Neutrophil (primary cell): ENCODE measurements around the gene ITGA4.

Experiments
- H3K27ac ChIP-seq: fragments of 200-600 bp; sonication (generic); 2 replicates; pipeline ENCODE4 v1.5.1; 2016; ENCODE audit warnings: mild to moderate bottlenecking, moderate library complexity
- H3K27me3 ChIP-seq: fragments of 200-600 bp; sonication (generic); 2 replicates; pipeline ENCODE4 v1.6.0; 2016; ENCODE audit warnings: mild to moderate bottlenecking
- H3K36me3 ChIP-seq: fragments of 200-600 bp; sonication (generic); 2 replicates; pipeline ENCODE4 v1.5.1; 2017
- H3K4me1 ChIP-seq, 2 experiments: fragments of 200-600 bp in 1 of 2; sonication (generic) in 1 of 2; 1 replicate in 1 of 2; 2 replicates in 1 of 2; pipeline versions ENCODE4 v1.5.1 to v1.6.1; 2013 to 2016; ENCODE audit warnings: low read depth in 1 of 2, low read length in 1 of 2, mild to moderate bottlenecking in 1 of 2, moderate library complexity in 1 of 2; ENCODE audit not compliant: control insufficient read depth in 1 of 2, insufficient read depth in 1 of 2
- H3K4me3 ChIP-seq, 2 experiments: fragments of 200-600 bp in 1 of 2; sonication (generic) in 1 of 2; 1 replicate in 1 of 2; 2 replicates in 1 of 2; pipeline ENCODE4 v1.5.1; 2013 to 2016; ENCODE audit warnings: low read depth in 1 of 2, low read length in 1 of 2, mild to moderate bottlenecking in 1 of 2, moderate library complexity in 1 of 2
- H3K9me3 ChIP-seq: fragments of 200-600 bp; sonication (generic); 2 replicates; pipeline ENCODE4 v1.5.1; 2016
- TF ChIP-seq, protein P1 (sequence below): fragments of 200-600 bp; sonication (generic); IDR thresholded peaks from 2 replicates; pipeline ENCODE4 v1.5.1; 2016; ENCODE audit warnings: antibody characterized with exemption

Gene ITGA4

DNA sequence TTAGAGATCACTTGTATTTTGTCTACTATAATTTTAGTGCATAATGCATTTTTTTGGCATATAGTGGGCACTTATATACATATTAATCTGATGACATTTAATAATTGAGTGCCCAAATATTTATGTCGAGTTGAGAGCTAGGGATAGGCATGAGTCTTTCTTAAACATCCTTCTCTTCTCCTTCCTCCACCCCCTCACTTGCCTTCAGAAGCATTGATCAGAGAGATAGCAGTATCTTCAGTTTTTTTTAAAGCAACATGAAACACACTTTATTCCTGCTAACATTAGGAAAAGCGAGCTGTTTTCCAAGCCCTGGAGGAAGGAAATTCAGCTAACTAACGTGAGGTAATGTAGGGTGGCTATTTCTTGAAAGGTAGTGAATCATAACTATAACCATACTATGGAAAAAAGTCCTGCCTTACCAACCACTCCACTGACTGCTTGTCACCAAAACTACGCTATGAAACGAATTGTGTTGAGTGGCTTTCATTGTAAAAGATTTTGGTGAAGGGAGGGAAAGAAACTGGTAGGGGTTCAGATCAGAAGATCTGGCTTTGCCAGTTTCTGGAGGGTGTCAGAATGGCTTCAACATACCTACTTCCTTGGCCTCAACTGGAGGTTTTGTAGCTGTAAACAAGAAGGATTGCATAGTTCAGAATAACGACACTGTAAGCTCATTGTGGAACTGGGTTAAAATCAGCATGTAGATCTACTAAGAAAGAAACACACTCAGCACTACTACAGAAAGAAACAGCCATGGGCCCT lies 2.3 kb upstream of the ITGA4 start:
- H3K27me3 ChIP-seq = no peaks in the 10 kb centered on the region
- TF ChIP-seq, protein P1, sequence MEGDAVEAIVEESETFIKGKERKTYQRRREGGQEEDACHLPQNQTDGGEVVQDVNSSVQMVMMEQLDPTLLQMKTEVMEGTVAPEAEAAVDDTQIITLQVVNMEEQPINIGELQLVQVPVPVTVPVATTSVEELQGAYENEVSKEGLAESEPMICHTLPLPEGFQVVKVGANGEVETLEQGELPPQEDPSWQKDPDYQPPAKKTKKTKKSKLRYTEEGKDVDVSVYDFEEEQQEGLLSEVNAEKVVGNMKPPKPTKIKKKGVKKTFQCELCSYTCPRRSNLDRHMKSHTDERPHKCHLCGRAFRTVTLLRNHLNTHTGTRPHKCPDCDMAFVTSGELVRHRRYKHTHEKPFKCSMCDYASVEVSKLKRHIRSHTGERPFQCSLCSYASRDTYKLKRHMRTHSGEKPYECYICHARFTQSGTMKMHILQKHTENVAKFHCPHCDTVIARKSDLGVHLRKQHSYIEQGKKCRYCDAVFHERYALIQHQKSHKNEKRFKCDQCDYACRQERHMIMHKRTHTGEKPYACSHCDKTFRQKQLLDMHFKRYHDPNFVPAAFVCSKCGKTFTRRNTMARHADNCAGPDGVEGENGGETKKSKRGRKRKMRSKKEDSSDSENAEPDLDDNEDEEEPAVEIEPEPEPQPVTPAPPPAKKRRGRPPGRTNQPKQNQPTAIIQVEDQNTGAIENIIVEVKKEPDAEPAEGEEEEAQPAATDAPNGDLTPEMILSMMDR = no peak
- H3K27ac ChIP-seq = no peak overlapping the region
- H3K4me3 ChIP-seq = no peak overlapping the region
- no peaks in the 10 kb centered on the region for H3K36me3 ChIP-seq
- peaks cover 40 to 41% of the 10 kb centered on the region in 2 experiments for H3K4me1 ChIP-seq
- no peaks in the 10 kb centered on the region for H3K9me3 ChIP-seq

DNA sequence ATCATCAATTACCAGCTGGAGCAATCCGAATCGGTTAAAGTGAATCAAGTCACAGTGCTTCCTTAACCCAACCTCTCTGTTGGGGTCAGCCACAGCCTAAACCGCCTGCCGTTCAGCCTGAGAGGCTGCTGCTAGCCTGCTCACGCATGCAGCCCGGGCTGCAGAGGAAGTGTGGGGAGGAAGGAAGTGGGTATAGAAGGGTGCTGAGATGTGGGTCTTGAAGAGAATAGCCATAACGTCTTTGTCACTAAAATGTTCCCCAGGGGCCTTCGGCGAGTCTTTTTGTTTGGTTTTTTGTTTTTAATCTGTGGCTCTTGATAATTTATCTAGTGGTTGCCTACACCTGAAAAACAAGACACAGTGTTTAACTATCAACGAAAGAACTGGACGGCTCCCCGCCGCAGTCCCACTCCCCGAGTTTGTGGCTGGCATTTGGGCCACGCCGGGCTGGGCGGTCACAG lies 496 bp upstream of the ITGA4 start:
- H3K4me1 ChIP-seq = peaks cover 57 to 60% of the 10 kb centered on the region in 2 experiments
- H3K4me3 ChIP-seq = peak overlapping the region; percentile 77 to 78
- H3K27ac ChIP-seq = peak overlapping the region; percentile 77
- no peaks in the 10 kb centered on the region for H3K27me3 ChIP-seq
- H3K36me3 ChIP-seq = no peaks in the 10 kb centered on the region
- H3K9me3 ChIP-seq = no peaks in the 10 kb centered on the region
- TF ChIP-seq, protein P1 = no peak

DNA sequence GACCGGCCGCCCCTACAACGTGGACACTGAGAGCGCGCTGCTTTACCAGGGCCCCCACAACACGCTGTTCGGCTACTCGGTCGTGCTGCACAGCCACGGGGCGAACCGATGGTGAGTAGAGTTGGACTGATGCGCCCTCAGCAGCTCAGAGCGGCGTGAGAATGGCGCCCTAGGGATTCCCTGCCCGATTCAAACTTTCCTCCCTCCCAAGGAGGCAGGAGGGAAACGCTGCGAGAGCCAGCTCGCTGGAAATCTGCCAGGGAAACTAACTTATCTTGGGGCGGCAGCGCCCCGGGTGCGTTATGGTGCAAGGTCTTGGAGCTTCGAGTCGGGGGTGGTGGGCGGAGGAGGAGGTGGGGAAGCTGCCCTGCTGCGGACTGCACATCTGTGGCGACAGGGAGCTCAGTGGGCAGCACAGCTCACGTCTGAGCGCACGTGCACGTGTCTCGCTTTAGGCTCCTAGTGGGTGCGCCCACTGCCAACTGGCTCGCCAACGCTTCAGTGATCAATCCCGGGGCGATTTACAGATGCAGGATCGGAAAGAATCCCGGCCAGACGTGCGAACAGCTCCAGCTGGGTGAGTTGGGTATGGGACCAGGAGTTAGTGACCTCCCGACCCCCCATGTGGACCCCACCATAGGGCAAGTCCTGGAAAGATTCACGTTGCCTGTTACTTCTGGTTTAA lies 697 bp downstream of the ITGA4 start:
- no peaks in the 10 kb centered on the region for H3K9me3 ChIP-seq
- peaks cover 66 to 72% of the 10 kb centered on the region in 2 experiments for H3K4me1 ChIP-seq
- no peaks in the 10 kb centered on the region for H3K36me3 ChIP-seq
- TF ChIP-seq, protein P1 = no peak
- H3K27me3 ChIP-seq = no peaks in the 10 kb centered on the region
- H3K27ac ChIP-seq = peak overlapping the region; percentile 77
- H3K4me3 ChIP-seq = peak overlapping the region; percentile 77 to 78

DNA sequence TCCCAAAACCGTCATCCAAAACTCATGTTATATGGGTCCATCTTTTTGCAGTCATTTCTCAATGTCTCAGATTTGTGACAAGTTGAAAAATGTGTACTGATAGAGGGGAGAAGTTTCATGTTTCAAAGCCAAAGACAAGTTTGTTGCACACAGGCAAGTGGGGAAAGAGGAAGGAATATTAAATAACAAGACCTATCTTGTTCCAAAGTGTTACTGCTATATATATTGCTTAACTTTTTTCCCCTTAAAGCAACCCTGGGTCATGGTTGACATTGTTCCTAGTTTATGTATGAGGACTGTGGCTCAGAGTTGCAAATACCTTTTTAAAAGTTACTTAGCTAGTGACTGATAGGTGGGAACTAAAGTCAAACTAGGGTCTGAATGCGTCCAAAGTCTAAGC lies 1.7 kb downstream of the ITGA4 start:
- H3K4me3 ChIP-seq = peak overlapping the region; percentile 77 to 78
- no peaks in the 10 kb centered on the region for H3K36me3 ChIP-seq
- H3K9me3 ChIP-seq = no peaks in the 10 kb centered on the region
- TF ChIP-seq, protein P1 = no peak
- peak overlapping the region; percentile 77 for H3K27ac ChIP-seq
- H3K4me1 ChIP-seq = peaks cover 70 to 77% of the 10 kb centered on the region in 2 experiments
- no peaks in the 10 kb centered on the region for H3K27me3 ChIP-seq

DNA sequence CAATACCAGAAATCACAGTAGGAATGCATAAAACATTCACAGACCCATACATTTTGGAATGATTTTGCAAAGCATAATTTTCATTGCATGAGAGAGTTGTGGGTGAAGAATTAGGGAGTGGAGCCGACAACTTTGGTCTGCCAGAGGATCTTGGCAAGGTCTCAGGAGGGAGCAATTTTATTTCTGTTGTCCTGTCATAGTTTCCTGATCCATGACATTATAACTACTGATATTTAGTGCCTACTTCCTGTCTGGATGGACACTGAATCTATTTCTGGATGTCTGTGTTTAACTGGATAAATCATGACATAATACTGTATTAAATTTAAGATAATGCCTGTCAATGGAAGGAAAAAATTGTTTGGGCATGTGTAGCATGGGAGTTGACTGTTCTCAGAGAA lies 2.4 kb downstream of the ITGA4 start:
- Histone ChIP-seq H3K36me3 (no peaks in the 10 kb centered on the region), H3K4me3 (no peak overlapping the region), H3K27ac (peak overlapping the region; percentile 77), H3K4me1 (peaks cover 73 to 81% of the 10 kb centered on the region in 2 experiments), H3K27me3 (no peaks in the 10 kb centered on the region), H3K9me3 (no peaks in the 10 kb centered on the region)
- TF ChIP-seq, protein P1 = no peak
